Body of pancreas (tissue), 4 donors: ENCODE data around the gene LCK.

Experiments
- POLR2A ChIP-seq, 3 donors: fragments of 450-650 bp; IDR thresholded peaks; one replicate each; pipeline ENCODE4 v1.6.1; 2016; ENCODE audit warnings: antibody characterized with exemption in 3 of 3, mild to moderate bottlenecking in 2 of 3
- TF ChIP-seq, protein P1 (sequence below), 7 experiments: fragments of 450-650 bp in 4 of 7; fragments of 200-600 bp in 3 of 7; sonication (generic) in 3 of 7; IDR thresholded peaks; one replicate each; pipeline ENCODE4 v1.5.1; 2016 to 2019; ENCODE audit warnings: antibody characterized with exemption in 7 of 7

- TF ChIP-seq, protein P1, sequence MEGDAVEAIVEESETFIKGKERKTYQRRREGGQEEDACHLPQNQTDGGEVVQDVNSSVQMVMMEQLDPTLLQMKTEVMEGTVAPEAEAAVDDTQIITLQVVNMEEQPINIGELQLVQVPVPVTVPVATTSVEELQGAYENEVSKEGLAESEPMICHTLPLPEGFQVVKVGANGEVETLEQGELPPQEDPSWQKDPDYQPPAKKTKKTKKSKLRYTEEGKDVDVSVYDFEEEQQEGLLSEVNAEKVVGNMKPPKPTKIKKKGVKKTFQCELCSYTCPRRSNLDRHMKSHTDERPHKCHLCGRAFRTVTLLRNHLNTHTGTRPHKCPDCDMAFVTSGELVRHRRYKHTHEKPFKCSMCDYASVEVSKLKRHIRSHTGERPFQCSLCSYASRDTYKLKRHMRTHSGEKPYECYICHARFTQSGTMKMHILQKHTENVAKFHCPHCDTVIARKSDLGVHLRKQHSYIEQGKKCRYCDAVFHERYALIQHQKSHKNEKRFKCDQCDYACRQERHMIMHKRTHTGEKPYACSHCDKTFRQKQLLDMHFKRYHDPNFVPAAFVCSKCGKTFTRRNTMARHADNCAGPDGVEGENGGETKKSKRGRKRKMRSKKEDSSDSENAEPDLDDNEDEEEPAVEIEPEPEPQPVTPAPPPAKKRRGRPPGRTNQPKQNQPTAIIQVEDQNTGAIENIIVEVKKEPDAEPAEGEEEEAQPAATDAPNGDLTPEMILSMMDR (IDR thresholded peaks at IDR 0.05), result peak in 1 of 7 experiments; percentile 24
- peak; percentile 57 to 90 (median 84) for TF ChIP-seq POLR2A (IDR thresholded peaks at IDR 0.05)
These were observed 45.4 kb upstream of the LCK start, which contains the start of gene IQCC for GRCh38 chr1:32205401-32206370.
